Measurements from ENCODE around the gene NOTUM.

The NOTUM gene

DNA sequence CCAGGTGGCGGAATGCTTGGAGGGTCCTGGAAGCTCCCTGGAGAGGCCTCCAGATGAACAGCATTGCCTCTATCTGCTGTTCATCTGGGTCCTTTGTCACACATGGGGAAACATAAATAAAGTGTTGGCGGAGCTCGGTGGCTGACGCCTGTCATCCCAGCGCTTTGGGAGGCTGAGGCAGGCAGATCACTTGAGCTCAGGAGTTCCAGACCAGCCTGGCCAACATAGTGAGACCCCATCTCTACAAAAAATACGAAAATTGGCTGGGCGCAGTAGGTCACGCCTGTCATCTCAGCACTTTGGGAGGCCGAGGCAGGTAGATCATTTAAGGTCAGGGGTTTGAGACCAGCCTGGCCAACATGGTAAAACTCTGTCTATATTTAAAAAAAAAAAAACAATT, 16.1 kb downstream of the NOTUM start:
- H3K9me3 ChIP-seq (ENCODE audit: control insufficient read depth, insufficient read depth, low read depth, low read length) = no peaks in the 10 kb centered on the region
- POLR2A ChIA-PET = interaction anchor here (1.5 kb wide), 1 partner anchor 11 kb away, joined by 3 read pairs; no protein-coding TSS in a partner anchor

GRCh38 chr17:81942167-81942553, 18.8 kb downstream of the NOTUM start:
- CTCF ChIA-PET = interaction anchor here (2.0 kb wide), 1 partner anchor 17 kb away, joined by 7 read pairs; no protein-coding TSS in a partner anchor
- Histone ChIP-seq H3K4me3 (ENCODE audit: low read depth, low read length) (no peak overlapping the region), H3K36me3 (ENCODE audit: control insufficient read depth in 2 of 2, insufficient read depth in 1 of 2, low read length in 2 of 2) (no peaks in the 10 kb centered on the region), H3K9me3 (ENCODE audit: control insufficient read depth, insufficient read depth, low read depth, low read length) (no peaks in the 10 kb centered on the region), H3K4me1 (ENCODE audit: control insufficient read depth, insufficient read depth, low read length) (peaks cover 2% of the 10 kb centered on the region; the same call in 1 of the 2 replicates), H3K27ac (ENCODE audit: extremely low read depth, low read depth, low read length) (no peak overlapping the region)
- POLR2A ChIA-PET = no interaction called here
- TF ChIP-seq ZNF548 (tag by site-specific recombination; IDR thresholded peaks at IDR 0.05) = no peak
- TF ChIP-seq ZFHX2 (tag by site-specific recombination; conservative IDR thresholded peaks at IDR 0.05) = 0 out of 2 replicates have a peak, but pooled peaks have one; percentile 3
- no peak for TF ChIP-seq HOXD13 (CRISPR knock-in tag; IDR thresholded peaks at IDR 0.05; ENCODE audit: borderline replicate concordance)
- TF ChIP-seq ZNF626 (tag by site-specific recombination; IDR thresholded peaks at IDR 0.05) = no peak
- TF ChIP-seq SP7 (tag by site-specific recombination; IDR thresholded peaks at IDR 0.05) = 0 out of 2 replicates have a peak, but pooled peaks have one; percentile 5
- TF ChIP-seq, protein P1, sequence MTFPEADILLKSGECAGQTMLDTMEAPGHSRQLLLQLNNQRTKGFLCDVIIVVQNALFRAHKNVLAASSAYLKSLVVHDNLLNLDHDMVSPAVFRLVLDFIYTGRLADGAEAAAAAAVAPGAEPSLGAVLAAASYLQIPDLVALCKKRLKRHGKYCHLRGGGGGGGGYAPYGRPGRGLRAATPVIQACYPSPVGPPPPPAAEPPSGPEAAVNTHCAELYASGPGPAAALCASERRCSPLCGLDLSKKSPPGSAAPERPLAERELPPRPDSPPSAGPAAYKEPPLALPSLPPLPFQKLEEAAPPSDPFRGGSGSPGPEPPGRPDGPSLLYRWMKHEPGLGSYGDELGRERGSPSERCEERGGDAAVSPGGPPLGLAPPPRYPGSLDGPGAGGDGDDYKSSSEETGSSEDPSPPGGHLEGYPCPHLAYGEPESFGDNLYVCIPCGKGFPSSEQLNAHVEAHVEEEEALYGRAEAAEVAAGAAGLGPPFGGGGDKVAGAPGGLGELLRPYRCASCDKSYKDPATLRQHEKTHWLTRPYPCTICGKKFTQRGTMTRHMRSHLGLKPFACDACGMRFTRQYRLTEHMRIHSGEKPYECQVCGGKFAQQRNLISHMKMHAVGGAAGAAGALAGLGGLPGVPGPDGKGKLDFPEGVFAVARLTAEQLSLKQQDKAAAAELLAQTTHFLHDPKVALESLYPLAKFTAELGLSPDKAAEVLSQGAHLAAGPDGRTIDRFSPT (tag by site-specific recombination; IDR thresholded peaks at IDR 0.05) = no peak
- TF ChIP-seq ZBTB48 (tag by site-specific recombination; IDR thresholded peaks at IDR 0.05) = no peak
- TF ChIP-seq ZNF610 (tag by site-specific recombination; IDR thresholded peaks at IDR 0.05; ENCODE audit: borderline replicate concordance) = no peak

More for the DNA sequence above, 16.1 kb downstream of the NOTUM start:
- no peak overlapping the region for H3K27ac ChIP-seq (ENCODE audit: extremely low read depth, low read depth, low read length)
- H3K4me3 ChIP-seq (ENCODE audit: low read depth, low read length) = no peak overlapping the region
- peaks cover 2% of the 10 kb centered on the region; the same call in 1 of the 2 replicates for H3K4me1 ChIP-seq (ENCODE audit: control insufficient read depth, insufficient read depth, low read length)
- CTCF ChIA-PET = interaction anchor here (0.9 to 2.1 kb wide), 4 partner anchors 15 to 85 kb away, joined by 3 to 11 read pairs (median 6); partner anchors contain the start of gene MAFG
- TF ChIP-seq ZNF121 (tag by site-specific recombination; IDR thresholded peaks at IDR 0.05) (peak; percentile 72), ZNF146 (tag by site-specific recombination; IDR thresholded peaks at IDR 0.05) (no peak)
- no peaks in the 10 kb centered on the region for H3K36me3 ChIP-seq (ENCODE audit: control insufficient read depth in 2 of 2, insufficient read depth in 1 of 2, low read length in 2 of 2)

GRCh38 chr17:81941484-81942166, 19.4 kb downstream of the NOTUM start:
- Histone ChIP-seq H3K4me1 (ENCODE audit: control insufficient read depth, insufficient read depth, low read length) (peaks cover 2% of the 10 kb centered on the region; the same call in 1 of the 2 replicates), H3K4me3 (ENCODE audit: low read depth, low read length) (no peak overlapping the region), H3K36me3 (ENCODE audit: control insufficient read depth in 2 of 2, insufficient read depth in 1 of 2, low read length in 2 of 2) (no peaks in the 10 kb centered on the region), H3K9me3 (ENCODE audit: control insufficient read depth, insufficient read depth, low read depth, low read length) (no peaks in the 10 kb centered on the region), H3K27ac (ENCODE audit: extremely low read depth, low read depth, low read length) (no peak overlapping the region)
- POLR2A ChIA-PET = no interaction called here
- CTCF ChIA-PET = interaction anchor here (0.6 to 2.0 kb wide), 2 partner anchors 18 to 164 kb away, joined by 3 to 7 read pairs; no protein-coding TSS in a partner anchor
- 0 out of 2 replicates have a peak, but pooled peaks have one; percentile 17 for TF ChIP-seq EGR2 (tag by site-specific recombination; IDR thresholded peaks at IDR 0.05; ENCODE audit: low read depth)
- TF ChIP-seq ZEB2 (tag by site-specific recombination; IDR thresholded peaks at IDR 0.05) = 0 out of 2 replicates have a peak, but pooled peaks have one; percentile 15
- no peak for TF ChIP-seq SP3 (tag by site-specific recombination; IDR thresholded peaks at IDR 0.05)
- TF ChIP-seq ZNF692 (tag by site-specific recombination; IDR thresholded peaks at IDR 0.05) = no peak
- TF ChIP-seq TCF7L2 (IDR thresholded peaks at IDR 0.05; ENCODE audit: borderline replicate concordance, low read depth, low read length) = no peak
- TF ChIP-seq, protein P2, sequence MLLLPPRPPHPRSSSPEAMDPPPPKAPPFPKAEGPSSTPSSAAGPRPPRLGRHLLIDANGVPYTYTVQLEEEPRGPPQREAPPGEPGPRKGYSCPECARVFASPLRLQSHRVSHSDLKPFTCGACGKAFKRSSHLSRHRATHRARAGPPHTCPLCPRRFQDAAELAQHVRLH (tag by site-specific recombination; IDR thresholded peaks at IDR 0.05) = no peak
- no peak for TF ChIP-seq ZNF558 (tag by site-specific recombination; IDR thresholded peaks at IDR 0.05)
- peak; percentile 74 for TF ChIP-seq ZNF335 (tag by site-specific recombination; conservative IDR thresholded peaks at IDR 0.05)
- TF ChIP-seq ZNF391 (tag by site-specific recombination; IDR thresholded peaks at IDR 0.05; ENCODE audit: borderline replicate concordance, low read depth) = no peak
- no peak for TF ChIP-seq ZNF433 (tag by site-specific recombination; IDR thresholded peaks at IDR 0.05; ENCODE audit: low read depth)
- TF ChIP-seq ZFP3 (tag by site-specific recombination; IDR thresholded peaks at IDR 0.05; ENCODE audit: low read depth) = no peak
- TF ChIP-seq ZFP41 (tag by site-specific recombination; IDR thresholded peaks at IDR 0.05; ENCODE audit: borderline replicate concordance) = no peak
- TF ChIP-seq ZNF223 (tag by site-specific recombination; IDR thresholded peaks at IDR 0.05) = 0 out of 2 replicates have a peak, but pooled peaks have one; percentile 25
- no peak; the same call in 1 of the 2 replicates for TF ChIP-seq ZBTB8A (tag by site-specific recombination; IDR thresholded peaks at IDR 0.05)
- peak; percentile 40; the same call in 1 of the 2 replicates for TF ChIP-seq GLIS2 (tag by site-specific recombination; IDR thresholded peaks at IDR 0.05)
- no peak for TF ChIP-seq ZNF114 (tag by site-specific recombination; IDR thresholded peaks at IDR 0.05)

Data from HEK293 (cell line).